ENCODE data around the gene AOC3.

AOC3 gene
- 0.40 to 0.62 reads per million in 2 donors for total RNA-seq

DNA sequence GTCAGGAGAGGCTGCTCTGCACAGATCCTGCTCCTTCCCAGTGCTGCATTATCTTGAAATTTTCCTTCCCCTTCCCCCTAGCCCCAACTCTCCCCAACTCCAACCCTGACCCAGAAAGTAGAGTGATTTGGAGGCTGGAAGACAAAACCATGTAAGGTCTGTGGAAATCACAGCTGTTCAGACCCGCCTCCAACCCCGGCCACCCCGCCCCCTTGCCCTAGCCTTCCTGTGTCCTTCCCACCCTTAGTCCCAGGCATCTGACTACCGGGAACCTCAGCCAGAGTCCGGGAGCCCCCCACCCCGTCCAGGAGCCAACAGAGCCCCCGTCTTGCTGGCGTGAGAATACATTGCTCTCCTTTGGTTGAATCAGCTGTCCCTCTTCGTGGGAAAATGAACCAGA, at the start of gene AOC3:
TSS of gene AOC3 (plus strand) at position 246 of the 400 bp plus-strand sequence. CDS start at position 391, 145 bp downstream.
- DNase-seq = no peak

GRCh38 chr17:42803074-42803883, 47.7 kb upstream of the AOC3 start:
- DNase-seq = no peak

GRCh38 chr17:42804918-42805367, 46.1 kb upstream of the AOC3 start:
- DNase-seq = no peak

DNA sequence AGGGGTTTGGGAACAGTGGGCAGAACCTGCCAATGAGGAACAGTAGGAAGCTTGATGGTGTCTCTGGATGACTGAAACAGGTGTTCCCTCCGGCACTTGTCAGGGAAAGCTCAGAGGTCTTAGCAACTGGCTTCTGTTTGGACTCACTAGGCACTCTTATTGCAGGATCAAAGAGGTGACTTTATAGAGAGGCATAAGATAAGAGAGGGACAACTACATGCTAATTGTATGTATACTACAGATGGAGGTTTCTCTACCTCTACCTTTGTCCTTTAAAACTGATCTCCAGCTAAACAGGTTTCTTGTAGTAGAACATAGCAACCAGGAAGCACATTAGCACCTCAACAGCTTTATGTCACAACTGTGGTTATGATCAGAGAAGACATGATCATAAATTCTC, 44.8 kb upstream of the AOC3 start:
- no peak for DNase-seq

DNA sequence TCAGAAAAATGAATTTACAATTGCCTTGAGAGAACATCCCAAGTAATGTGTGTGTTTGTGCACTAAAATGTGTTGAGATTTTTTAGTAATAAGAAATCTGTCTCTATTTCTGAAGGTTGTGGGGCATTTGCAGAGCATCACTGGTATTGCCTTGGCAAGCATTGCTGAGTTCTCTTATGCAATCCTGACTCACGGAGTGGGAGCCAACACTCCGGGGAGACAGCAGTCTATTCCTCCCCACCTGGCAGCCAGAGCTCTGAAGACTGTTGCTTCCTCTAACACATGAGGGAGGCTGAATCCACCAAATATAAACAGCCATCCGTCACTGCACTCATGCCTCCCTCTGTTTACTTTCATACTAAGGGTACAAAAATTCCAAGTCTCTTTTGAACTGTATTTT, 41.7 kb upstream of the AOC3 start:
- no peak for DNase-seq

DNA sequence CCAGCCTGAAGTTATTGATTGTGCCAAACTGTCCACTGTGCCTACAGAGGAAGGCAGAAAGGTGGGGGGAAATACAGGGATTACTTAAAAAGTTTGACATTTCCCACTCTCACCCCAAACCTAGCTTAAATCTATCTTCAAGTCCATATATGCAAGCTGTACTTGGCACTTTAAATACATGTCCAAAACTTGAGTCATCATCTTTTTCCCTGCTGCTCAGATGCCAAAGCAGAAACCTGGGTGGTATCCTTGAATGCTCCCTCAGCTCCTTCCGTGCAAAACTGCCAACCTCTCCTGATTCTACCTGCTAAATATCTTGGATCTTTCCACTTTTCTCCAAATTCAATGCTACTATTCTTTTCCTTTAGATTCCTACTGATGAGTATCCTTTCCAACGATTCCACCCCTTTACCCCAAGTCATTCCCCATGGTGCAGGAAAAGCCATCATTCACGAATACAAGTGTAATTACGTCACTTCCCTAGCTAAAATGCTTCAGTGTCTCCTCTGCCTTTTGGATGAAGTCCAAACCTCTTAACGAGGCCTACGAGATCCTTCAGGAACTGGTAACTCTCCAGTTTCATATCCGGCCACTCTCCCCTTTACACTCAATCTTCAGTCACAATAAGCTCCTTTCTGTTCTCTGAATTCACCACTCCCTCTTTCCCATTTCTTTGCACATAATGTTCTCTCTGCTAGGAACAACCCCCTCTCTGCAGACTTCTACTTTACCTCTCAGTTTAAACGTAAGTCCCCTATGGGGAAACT, 36.2 kb upstream of the AOC3 start:
- no peak for DNase-seq

DNA sequence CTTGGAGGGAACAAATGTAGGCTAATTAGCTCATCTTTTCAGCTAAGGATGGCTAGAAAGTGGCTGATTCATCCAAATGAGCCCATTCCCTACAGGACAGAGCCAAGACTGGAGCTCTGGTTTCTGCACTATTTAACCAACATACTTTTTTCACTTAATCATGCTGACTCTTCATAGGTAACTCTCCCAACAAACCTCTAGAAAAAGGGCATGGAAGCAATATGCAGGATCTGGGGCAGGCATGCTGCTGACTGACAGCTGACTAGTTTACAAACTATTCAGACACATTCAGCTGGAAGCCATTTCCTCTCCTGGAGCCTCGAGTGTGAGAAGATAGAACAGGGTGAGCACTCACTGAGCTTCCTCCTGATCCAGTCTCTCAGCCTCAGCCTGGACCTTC, 33.1 kb upstream of the AOC3 start:
- DNase-seq = no peak

DNA sequence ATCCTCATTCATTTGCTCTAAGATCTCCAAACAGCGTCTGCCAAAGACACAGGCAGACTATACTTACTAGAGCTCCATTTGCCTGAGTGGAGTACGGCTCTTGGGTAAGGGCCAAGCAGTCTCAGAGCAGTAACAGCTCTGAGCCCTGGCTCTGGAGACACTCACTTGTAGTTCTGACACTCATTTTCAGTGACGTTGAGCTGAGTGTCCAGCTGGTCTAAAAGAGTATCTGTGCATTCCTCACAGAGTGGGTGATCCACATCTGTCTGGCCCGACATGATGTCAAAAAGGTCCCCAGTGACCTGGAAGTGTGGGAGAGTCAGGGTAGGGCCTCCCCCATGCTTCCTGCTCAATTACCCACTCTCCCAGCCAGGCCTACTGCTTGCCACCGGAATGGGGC, 32.6 kb upstream of the AOC3 start:
- DNase-seq = no peak

- DNase-seq = peak in 4 of 5 experiments; percentile 24 to 81 (median 50)
Measured at GRCh38 chr17:42819939-42820535, 31.0 kb upstream of the AOC3 start.

- DNase-seq = no peak
Measured at GRCh38 chr17:42821176-42821575, 29.8 kb upstream of the AOC3 start.

DNA sequence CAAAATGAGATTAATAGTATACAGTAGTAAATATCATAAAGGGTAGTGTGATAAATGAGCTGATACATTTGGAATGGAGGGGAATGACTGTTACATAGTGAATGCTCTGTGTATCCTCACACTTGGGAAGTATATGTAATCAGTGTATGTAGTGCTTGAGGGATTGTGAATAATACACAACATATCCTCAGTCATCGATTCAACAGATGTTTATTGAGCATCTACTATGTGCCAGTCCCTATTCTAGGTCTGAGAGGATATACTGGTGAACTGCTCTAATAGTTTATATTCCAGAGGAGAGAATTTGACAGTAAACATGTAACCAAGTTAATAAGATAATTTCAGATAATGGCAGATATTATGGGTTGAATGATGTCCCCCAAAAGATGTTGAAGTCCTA, 23.5 kb upstream of the AOC3 start:
- DNase-seq = no peak

- no peak for DNase-seq
Measured at GRCh38 chr17:42830971-42831370, 20.0 kb upstream of the AOC3 start.

DNA sequence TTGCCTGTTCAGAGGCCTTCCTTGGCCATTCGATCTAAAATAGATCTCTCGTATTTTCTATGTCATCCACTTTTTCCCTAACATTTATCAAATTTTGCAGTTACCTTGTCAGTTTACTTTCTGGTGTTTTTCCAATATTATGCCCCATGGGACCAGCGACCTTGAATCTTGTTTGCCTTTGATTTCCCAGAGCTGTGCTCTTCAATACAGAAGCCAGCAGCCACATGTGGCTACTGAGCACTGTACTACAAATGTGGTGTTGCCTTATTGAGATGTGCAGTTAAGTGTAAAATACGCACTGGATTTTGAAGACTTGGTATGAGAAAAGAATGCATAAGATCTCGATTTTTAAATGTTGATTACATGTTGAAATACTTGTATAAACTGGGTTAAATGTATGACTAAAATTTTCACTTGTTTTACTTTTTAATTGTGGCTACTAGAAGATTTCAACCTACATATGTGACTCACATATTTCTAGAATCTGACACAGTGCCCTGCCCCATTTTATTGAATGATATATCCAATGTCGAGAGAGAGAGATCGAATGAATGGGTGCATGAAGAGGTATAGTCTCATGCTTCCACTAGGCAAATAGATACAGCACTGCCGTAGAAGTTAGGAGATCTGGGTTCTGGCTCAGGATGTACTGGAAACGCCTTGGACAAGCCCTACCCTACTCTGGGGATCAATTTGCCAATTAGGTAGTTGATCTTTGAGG, 18.6 kb upstream of the AOC3 start:
- DNase-seq = no peak

DNA sequence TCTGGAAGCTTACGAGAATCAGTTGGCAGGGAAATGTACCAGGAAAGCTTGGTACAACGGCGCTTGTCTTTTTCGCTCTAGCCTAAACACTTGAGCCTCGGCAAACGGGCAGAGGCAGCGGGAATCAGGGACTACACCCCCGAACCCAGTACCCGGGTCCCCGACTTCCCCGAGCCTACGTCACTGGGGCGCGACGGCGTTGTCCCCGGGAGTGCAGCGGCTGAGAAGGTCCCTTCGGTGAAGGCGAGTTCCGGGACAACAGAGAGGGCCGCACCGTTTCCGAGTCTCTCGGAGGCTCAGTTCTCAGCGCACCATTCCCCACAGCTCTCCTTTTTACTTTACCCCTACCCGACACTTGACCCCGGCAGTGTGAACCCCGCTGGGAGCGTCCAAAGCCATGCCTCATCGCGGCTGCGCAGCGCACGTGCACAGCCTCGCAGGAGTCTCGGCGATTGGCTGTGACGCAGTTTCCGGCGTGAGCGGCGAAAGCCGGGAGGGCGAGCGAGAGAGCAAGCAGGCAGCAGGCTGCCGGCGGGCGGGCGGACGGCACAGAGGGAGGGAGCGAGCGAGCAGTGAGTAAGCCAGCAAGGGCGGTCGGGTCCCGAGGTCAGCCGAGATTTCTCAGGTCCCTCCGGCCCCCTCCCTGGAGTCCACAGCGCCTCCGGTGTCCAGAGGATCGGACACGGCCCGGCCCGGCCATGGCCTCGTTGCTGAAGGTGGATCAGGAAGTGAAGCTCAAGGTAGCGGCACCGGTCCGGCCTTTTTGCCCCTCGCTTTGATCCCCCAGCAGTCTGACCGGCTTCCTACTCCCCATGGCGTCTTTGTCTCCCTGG, 17.8 kb upstream of the AOC3 start, which contains the start of gene PSME3:
TSS of gene PSME3 (plus strand) at position 464 of the 833 bp plus-strand sequence. CDS start at position 699, 235 bp downstream.
- DNase-seq = peak; percentile 75 to 91 (median 87)

GRCh38 chr17:42833767-42834422, 17.1 kb upstream of the AOC3 start:
- DNase-seq = no peak

DNA sequence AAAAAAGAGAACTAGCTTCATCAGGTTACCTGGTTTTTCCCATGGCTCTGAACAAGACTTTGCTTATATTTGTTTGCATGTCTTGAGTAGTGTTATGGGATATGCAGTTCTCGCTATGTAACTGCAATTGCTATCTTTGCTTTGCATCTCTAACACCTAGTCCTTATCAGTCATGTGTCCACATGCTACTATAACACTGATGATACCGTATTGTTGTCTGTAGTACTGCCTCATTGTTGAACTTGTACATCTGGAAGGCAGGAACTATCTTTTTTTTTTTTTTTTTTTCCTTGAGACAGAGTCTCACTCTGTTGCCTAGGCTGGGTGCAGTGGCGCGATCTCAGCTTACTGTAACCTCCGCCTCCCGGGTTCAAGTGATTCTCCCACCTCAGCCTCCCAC, 15.3 kb upstream of the AOC3 start:
- peak in 1 of 5 experiments; percentile 7 for DNase-seq

DNA sequence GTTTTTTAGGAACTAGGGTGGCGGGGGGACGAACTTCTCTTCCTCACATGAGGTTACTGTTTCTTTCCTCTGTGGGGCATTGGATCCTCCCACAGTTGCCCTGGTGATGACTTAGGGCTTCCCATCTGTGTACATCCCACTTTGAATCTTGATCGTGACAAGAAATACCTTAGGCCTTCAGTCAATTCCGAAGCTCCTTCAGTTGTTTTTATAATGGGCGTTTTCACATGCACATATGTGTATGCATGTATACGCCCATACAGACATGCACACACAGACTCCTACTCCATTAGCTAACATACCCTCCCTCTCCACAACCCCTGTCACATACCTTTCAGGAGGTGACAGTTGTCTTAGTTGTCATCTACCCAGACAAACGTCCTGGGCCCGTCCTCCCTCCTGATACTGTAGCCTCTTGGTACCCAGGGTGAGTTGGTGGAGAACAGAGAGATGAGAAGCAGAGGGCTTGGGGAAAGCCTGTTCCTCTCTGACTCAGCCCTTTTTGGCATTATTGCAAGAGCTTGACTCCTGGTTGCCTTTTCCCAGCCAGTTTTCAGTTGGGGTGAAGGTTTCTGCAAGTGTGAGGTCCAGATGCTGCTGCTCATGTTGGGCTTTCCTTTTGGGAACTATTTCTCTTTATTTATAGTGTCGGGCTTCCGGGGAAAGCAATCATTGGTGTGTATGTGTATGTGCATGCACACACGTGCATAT, 8.9 kb upstream of the AOC3 start:
- DNase-seq = no peak

- DNase-seq = peak in 1 of 5 experiments; percentile 36
Measured at GRCh38 chr17:42843358-42843934, 7.6 kb upstream of the AOC3 start.

- DNase-seq = no peak
Measured at GRCh38 chr17:42844271-42844670, 6.7 kb upstream of the AOC3 start, which contains the start of gene AOC2. Gene AOC2 (plus strand): TSS chr17:42844580. CDS start chr17:42844627, 47 bp downstream.

All from T-helper 2 cell (primary cell).